GM23338 (cell line): ENCODE results near the gene ARID1B.

Experiments
- CREB1 ChIP-seq: fragments of 250-450 bp; sonication (Bioruptor Pico); IDR thresholded peaks from 2 replicates; pipeline ENCODE4 v1.5.0; 2020; ENCODE audit warnings: low read depth, mild to moderate bottlenecking, moderate library complexity
- EZH2 ChIP-seq: fragments of 200-600 bp; sonication (generic); IDR thresholded peaks from one replicate; pipeline ENCODE4 v1.8.0; 2017; ENCODE audit warnings: antibody characterized with exemption, mild to moderate bottlenecking, low read depth; ENCODE audit not compliant: unreplicated experiment
- EZH2phosphoT487 ChIP-seq: fragments of 200-600 bp; sonication (generic); IDR thresholded peaks from one replicate; pipeline ENCODE4 v1.8.1; 2018; ENCODE audit warnings: antibody characterized with exemption; ENCODE audit not compliant: unreplicated experiment
- JUNB ChIP-seq: IDR thresholded peaks from one replicate; pipeline ENCODE4 v1.6.1; 2016; ENCODE audit warnings: antibody characterized with exemption; ENCODE audit not compliant: unreplicated experiment
- NANOG ChIP-seq: IDR thresholded peaks from 2 replicates; pipeline ENCODE4 v1.6.1; 2016; ENCODE audit warnings: antibody characterized with exemption, borderline replicate concordance
- POLR2AphosphoS5 ChIP-seq: IDR thresholded peaks from 2 replicates; pipeline ENCODE4 v1.6.1; 2016; ENCODE audit warnings: antibody characterized with exemption, low read depth
- REST ChIP-seq: IDR thresholded peaks from one replicate; pipeline ENCODE4 v1.6.1; 2018; ENCODE audit warnings: antibody characterized with exemption; ENCODE audit not compliant: unreplicated experiment
- STAT1 ChIP-seq: IDR thresholded peaks from one replicate; pipeline ENCODE4 v1.6.1; 2016; ENCODE audit warnings: antibody characterized with exemption; ENCODE audit not compliant: unreplicated experiment
- ZNF114 ChIP-seq: fragments of 250-450 bp; sonication (Bioruptor Pico); IDR thresholded peaks from 2 replicates; pipeline ENCODE4 v1.5.0; 2020; ENCODE audit warnings: mild to moderate bottlenecking, moderate library complexity
- ZNF331 ChIP-seq: fragments of 250-450 bp; sonication (Bioruptor Pico); IDR thresholded peaks from 2 replicates; pipeline ENCODE4 v1.5.0; 2020; ENCODE audit warnings: low read depth, mild to moderate bottlenecking, moderate library complexity
- TF ChIP-seq, protein P1 (sequence below), 2 experiments: fragments of 200-600 bp in 1 of 2; sonication (generic) in 1 of 2; conservative IDR thresholded peaks; 2 replicates each; pipeline versions ENCODE4 v1.5.1 to v1.6.1; 2016 to 2017; ENCODE audit warnings: antibody characterized with exemption in 2 of 2, low read depth in 2 of 2, mild to moderate bottlenecking in 2 of 2, moderate library complexity in 1 of 2
- TF ChIP-seq, protein P2 (sequence below): IDR thresholded peaks from 2 replicates; pipeline ENCODE4 v1.6.1; 2016; ENCODE audit warnings: antibody characterized with exemption

GRCh38 chr6:156775717-156776116, 1.5 kb upstream of the ARID1B start:
- TF ChIP-seq, protein P1, sequence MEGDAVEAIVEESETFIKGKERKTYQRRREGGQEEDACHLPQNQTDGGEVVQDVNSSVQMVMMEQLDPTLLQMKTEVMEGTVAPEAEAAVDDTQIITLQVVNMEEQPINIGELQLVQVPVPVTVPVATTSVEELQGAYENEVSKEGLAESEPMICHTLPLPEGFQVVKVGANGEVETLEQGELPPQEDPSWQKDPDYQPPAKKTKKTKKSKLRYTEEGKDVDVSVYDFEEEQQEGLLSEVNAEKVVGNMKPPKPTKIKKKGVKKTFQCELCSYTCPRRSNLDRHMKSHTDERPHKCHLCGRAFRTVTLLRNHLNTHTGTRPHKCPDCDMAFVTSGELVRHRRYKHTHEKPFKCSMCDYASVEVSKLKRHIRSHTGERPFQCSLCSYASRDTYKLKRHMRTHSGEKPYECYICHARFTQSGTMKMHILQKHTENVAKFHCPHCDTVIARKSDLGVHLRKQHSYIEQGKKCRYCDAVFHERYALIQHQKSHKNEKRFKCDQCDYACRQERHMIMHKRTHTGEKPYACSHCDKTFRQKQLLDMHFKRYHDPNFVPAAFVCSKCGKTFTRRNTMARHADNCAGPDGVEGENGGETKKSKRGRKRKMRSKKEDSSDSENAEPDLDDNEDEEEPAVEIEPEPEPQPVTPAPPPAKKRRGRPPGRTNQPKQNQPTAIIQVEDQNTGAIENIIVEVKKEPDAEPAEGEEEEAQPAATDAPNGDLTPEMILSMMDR (conservative IDR thresholded peaks at IDR 0.05; ENCODE audit: low read depth in 2 of 2): no peak
- no peak for TF ChIP-seq POLR2AphosphoS5
- TF ChIP-seq EZH2phosphoT487: no peak
- TF ChIP-seq REST: no peak
- no peak for TF ChIP-seq CREB1 (CRISPR knock-in tag)
- no peak for TF ChIP-seq JUNB
- TF ChIP-seq EZH2: no peak
- no peak for TF ChIP-seq ZNF331
- no peak for TF ChIP-seq ZNF114 (CRISPR knock-in tag)
- no peak for TF ChIP-seq STAT1
- no peak for TF ChIP-seq NANOG
- TF ChIP-seq, protein P2, sequence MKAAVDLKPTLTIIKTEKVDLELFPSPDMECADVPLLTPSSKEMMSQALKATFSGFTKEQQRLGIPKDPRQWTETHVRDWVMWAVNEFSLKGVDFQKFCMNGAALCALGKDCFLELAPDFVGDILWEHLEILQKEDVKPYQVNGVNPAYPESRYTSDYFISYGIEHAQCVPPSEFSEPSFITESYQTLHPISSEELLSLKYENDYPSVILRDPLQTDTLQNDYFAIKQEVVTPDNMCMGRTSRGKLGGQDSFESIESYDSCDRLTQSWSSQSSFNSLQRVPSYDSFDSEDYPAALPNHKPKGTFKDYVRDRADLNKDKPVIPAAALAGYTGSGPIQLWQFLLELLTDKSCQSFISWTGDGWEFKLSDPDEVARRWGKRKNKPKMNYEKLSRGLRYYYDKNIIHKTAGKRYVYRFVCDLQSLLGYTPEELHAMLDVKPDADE: no peak
